ENCODE results near the gene RPN2.
"Not testable (repeated sequence)": the region's sequence is repeated elsewhere in the genome, so short reads cannot be mapped to it uniquely, and the experiment has no call there.

- TF ChIP-seq BHLHE40 (IDR thresholded peaks at IDR 0.05; ENCODE audit: borderline replicate concordance); SP1 (IDR thresholded peaks at IDR 0.05); FOXA1 (IDR thresholded peaks at IDR 0.05); PKNOX1 (IDR thresholded peaks at IDR 0.05); SUZ12 (IDR thresholded peaks at IDR 0.05); ELF4 (IDR thresholded peaks at IDR 0.05); TARDBP (IDR thresholded peaks at IDR 0.05); FOXK2 (IDR thresholded peaks at IDR 0.05); LEF1 (IDR thresholded peaks at IDR 0.05; ENCODE audit: borderline replicate concordance); NFRKB (IDR thresholded peaks at IDR 0.05); FOXM1 (IDR thresholded peaks at IDR 0.05; ENCODE audit: borderline replicate concordance): not testable (repeated sequence)
These were observed 28.3 kb upstream of the RPN2 start for GRCh38 chr20:37150864-37151263.

Data from HEK293T (cell line).